ENCODE results near the gene PALM3.
A peak's percentile ranks its signal among the peaks of the same experiment; 100 is the strongest.

The PALM3 gene

DNA sequence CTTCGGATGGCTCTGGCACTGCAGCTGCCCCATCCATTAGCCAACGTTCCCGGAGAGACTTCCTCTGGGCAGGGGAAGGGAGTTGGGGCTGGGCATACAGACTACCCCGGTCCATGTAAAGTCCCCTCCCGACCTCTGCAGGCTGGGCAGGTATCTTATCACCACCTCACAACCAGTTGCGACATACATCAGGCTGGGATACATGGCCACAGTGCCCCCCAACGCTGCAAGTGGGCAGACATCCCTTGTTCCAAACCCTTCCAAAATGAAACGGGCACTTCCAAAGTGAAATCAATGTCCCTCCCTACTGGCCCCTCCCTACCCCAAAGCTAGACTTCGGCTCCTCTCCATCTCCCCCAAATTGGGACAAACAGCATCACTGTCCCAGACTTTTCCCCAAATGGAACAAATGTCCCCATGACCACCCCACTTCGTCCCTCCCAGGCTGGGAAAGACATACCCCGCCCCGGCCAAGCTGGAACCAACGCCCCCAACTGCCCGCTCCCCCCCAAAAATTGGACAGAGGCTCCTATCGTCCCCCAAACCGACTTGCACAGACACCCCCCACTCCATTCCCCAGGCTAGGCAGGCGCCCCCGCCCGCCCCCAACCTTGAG is 5.0 kb downstream of the PALM3 start:
- no peaks in the 10 kb centered on the region for H3K9me3 ChIP-seq (ENCODE audit: low read depth, low read length)
- TF ChIP-seq POLR2AphosphoS5 (IDR thresholded peaks at IDR 0.05; ENCODE audit: borderline replicate concordance, low read depth, low read length) (no peak), EZH2 (IDR thresholded peaks at IDR 0.05) (no peak), FOXP2 (optimal IDR thresholded peaks at IDR 0.05; ENCODE audit: control extremely low read depth, extremely low read length, insufficient read depth) (no peak)
- H3K4me3 ChIP-seq, result peak overlapping the region; percentile 84
- no peak for DNase-seq (ENCODE audit: low read depth, low spot score)
- peak overlapping the region; percentile 53 for H3K9ac ChIP-seq (ENCODE audit: insufficient read length)
- no peak overlapping the region for H3K27ac ChIP-seq
- peaks cover 7% of the 10 kb centered on the region; the same call in 1 of the 2 replicates for H3K36me3 ChIP-seq (ENCODE audit: insufficient read depth, low read length)

DNA sequence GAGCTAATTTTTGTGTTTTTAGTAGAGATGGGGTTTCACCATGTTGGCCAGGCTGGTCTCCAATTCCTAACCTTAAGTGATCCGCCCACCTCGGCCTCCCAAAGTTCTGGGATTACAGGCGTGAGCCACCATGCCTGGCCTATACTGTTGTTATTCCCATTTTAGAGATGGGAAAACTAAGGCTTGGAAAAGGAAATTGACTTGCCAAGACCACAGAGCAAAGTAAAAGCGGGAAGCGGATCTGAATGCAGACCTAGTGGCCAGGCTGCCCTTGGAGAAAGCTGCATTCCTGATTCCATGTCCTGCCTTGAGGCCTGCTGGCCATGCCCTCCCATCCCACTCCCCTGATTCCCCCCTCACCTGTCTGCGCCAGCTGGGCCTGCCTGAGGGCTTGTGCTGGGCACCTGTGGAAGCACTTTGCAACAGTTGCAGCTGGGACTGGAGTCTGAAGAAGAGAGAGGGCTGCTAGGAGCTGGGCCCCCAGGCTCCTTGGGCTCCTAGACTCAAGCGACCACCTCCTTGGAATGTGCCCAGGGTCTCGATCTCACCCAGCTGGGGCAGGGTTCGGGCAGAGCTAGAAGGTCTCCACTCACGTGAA is 5.7 kb downstream of the PALM3 start:
- Histone ChIP-seq H3K4me3 (peak overlapping the region; percentile 84), H3K36me3 (ENCODE audit: insufficient read depth, low read length) (peaks cover 7% of the 10 kb centered on the region; the same call in 1 of the 2 replicates), H3K27ac (no peak overlapping the region), H3K9me3 (ENCODE audit: low read depth, low read length) (no peaks in the 10 kb centered on the region), H3K9ac (ENCODE audit: insufficient read length) (no peak overlapping the region)
- no peak for DNase-seq (ENCODE audit: low read depth, low spot score)
- TF ChIP-seq FOXP2 (optimal IDR thresholded peaks at IDR 0.05; ENCODE audit: control extremely low read depth, extremely low read length, insufficient read depth), result no peak

DNA sequence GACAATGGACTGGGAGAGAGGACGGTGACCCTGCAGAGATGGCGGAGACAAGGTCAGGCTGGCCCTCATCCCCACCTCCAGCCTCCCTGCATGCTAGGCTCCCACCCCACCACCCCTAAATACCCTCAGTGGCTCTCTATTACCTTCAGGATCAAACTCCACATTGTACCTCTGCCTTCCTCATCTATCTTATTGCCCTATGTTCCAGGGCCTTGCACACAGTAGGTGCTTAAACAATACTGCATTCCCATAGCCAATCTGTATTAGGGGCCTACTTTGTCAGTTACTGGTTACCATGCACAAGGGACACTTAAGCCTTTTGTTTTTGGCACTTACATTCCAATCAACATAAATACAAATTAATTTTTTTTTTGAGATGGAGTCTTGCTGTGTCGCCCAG is 6.5 kb downstream of the PALM3 start:
- Histone ChIP-seq H3K9me3 (ENCODE audit: low read depth, low read length) (no peaks in the 10 kb centered on the region), H3K9ac (ENCODE audit: insufficient read length) (no peak overlapping the region), H3K27ac (no peak overlapping the region), H3K36me3 (ENCODE audit: insufficient read depth, low read length) (peaks cover 7% of the 10 kb centered on the region; the same call in 1 of the 2 replicates), H3K4me3 (no peak overlapping the region)
- TF ChIP-seq FOXP2 (optimal IDR thresholded peaks at IDR 0.05; ENCODE audit: control extremely low read depth, extremely low read length, insufficient read depth) (no peak), EZH2 (IDR thresholded peaks at IDR 0.05) (no peak), POLR2AphosphoS5 (IDR thresholded peaks at IDR 0.05; ENCODE audit: borderline replicate concordance, low read depth, low read length) (no peak)
- DNase-seq (ENCODE audit: low read depth, low spot score), result no peak

DNA sequence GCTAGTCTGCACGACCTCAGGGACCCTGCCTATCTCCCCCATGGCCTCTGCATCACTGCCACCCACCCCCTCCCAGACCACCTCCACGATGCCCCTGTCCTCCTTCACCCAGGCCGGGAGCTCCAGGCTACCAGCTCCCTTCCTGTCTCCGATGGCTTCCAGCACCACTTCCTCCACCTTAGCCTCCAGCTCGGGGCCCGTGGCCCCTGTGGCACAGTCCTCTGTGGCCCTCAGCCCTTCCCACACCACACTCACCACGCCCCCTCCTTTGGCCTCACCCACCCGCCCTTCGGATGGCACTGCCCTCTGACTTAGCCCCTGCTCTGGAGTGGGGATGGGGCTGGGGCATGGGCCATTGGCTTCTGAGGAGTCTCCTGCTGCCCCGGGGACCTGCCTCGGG is 7.2 kb downstream of the PALM3 start:
- DNase-seq (ENCODE audit: low read depth, low spot score), result no peak

DNA sequence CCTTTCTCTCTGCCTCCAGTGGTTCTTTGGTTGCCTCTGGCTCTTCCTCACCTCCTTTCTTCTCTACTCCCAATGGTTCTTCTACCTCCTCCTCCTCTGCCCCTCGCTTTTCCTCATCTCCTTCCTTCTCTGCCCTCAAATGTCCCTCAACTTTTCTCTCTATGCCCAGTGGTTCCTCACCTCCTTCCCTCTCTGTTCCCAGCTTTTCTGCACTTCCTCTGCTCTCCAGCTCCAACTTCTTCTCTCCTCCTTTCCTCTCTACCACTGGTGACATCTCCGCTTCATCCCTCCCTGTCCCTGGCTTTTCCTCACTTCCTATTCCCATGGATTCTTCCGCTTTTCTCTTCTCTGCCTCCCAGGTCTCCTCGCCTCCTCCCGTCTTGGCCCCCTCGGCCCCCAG is 7.8 kb downstream of the PALM3 start:
- H3K4me3 ChIP-seq, result no peak overlapping the region
- no peak for TF ChIP-seq FOXP2 (optimal IDR thresholded peaks at IDR 0.05; ENCODE audit: control extremely low read depth, extremely low read length, insufficient read depth)
- no peak for TF ChIP-seq POLR2AphosphoS5 (IDR thresholded peaks at IDR 0.05; ENCODE audit: borderline replicate concordance, low read depth, low read length)
- H3K9ac ChIP-seq (ENCODE audit: insufficient read length), result no peak overlapping the region
- DNase-seq (ENCODE audit: low read depth, low spot score), result no peak
- no peaks in the 10 kb centered on the region for H3K9me3 ChIP-seq (ENCODE audit: low read depth, low read length)
- H3K36me3 ChIP-seq (ENCODE audit: insufficient read depth, low read length), result peaks cover 7% of the 10 kb centered on the region; the same call in 1 of the 2 replicates
- H3K27ac ChIP-seq, result 0 out of 2 replicates have a peak overlapping the region, but pooled peaks have one; percentile 9

More for the DNA sequence above, 7.2 kb downstream of the PALM3 start:
- Histone ChIP-seq H3K27ac (no peak overlapping the region), H3K9me3 (ENCODE audit: low read depth, low read length) (no peaks in the 10 kb centered on the region), H3K9ac (ENCODE audit: insufficient read length) (no peak overlapping the region), H3K4me3 (no peak overlapping the region), H3K36me3 (ENCODE audit: insufficient read depth, low read length) (peaks cover 7% of the 10 kb centered on the region; the same call in 1 of the 2 replicates)
- TF ChIP-seq FOXP2 (optimal IDR thresholded peaks at IDR 0.05; ENCODE audit: control extremely low read depth, extremely low read length, insufficient read depth) (no peak), POLR2AphosphoS5 (IDR thresholded peaks at IDR 0.05; ENCODE audit: borderline replicate concordance, low read depth, low read length) (no peak), EZH2 (IDR thresholded peaks at IDR 0.05) (no peak)

DNA sequence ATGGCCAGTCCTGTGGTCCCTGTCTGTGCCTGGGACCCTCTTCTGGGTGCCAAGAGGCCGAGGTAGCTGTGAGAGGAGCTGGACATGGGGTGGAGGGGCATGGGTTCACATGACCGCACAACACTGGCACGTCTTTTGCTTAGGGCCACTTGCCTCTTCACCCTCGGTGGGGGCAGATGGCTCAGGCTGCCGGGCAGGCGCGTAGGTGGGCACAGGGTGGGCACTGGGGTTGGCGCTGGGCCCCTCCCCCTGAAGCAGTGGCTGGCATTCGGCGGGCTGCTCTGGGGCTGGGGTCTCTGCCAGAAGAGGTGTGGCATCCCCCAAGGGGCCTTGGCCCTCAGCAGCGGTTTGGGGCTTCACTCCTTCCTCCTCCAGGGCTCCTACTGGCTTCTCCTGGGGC is 8.4 kb downstream of the PALM3 start:
- no peak for DNase-seq (ENCODE audit: low read depth, low spot score)
- Histone ChIP-seq H3K9ac (ENCODE audit: insufficient read length) (no peak overlapping the region), H3K27ac (no peak overlapping the region), H3K4me3 (no peak overlapping the region), H3K9me3 (ENCODE audit: low read depth, low read length) (no peaks in the 10 kb centered on the region), H3K36me3 (ENCODE audit: insufficient read depth, low read length) (peaks cover 7% of the 10 kb centered on the region; the same call in 1 of the 2 replicates)
- TF ChIP-seq FOXP2 (optimal IDR thresholded peaks at IDR 0.05; ENCODE audit: control extremely low read depth, extremely low read length, insufficient read depth), result no peak
- no peak for TF ChIP-seq POLR2AphosphoS5 (IDR thresholded peaks at IDR 0.05; ENCODE audit: borderline replicate concordance, low read depth, low read length)
- TF ChIP-seq EZH2 (IDR thresholded peaks at IDR 0.05), result no peak

DNA sequence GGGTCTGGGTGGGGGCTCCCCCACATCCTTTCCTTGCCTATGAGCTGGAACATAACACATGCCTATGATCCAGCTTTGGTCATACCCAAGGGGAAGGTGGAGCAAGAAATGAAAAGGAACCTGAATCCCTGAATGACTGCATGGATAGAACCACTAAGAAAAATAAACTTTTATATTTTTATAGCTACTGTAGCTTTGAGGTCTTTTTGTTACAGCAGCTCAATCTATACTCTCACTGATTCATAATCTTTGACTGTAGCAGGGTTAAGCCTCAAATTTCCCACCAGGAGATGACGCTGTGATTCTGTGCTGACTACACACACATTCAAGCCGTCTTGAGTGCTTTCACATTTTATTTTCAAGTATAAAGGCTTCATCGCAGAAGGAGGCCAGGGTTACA is 8.8 kb downstream of the PALM3 start:
- Histone ChIP-seq H3K27ac (no peak overlapping the region), H3K9ac (ENCODE audit: insufficient read length) (no peak overlapping the region), H3K9me3 (ENCODE audit: low read depth, low read length) (no peaks in the 10 kb centered on the region), H3K36me3 (ENCODE audit: insufficient read depth, low read length) (peaks cover 7% of the 10 kb centered on the region; the same call in 1 of the 2 replicates), H3K4me3 (no peak overlapping the region)
- TF ChIP-seq FOXP2 (optimal IDR thresholded peaks at IDR 0.05; ENCODE audit: control extremely low read depth, extremely low read length, insufficient read depth) (no peak), POLR2AphosphoS5 (IDR thresholded peaks at IDR 0.05; ENCODE audit: borderline replicate concordance, low read depth, low read length) (no peak), EZH2 (IDR thresholded peaks at IDR 0.05) (no peak)
- no peak for DNase-seq (ENCODE audit: low read depth, low spot score)

DNA sequence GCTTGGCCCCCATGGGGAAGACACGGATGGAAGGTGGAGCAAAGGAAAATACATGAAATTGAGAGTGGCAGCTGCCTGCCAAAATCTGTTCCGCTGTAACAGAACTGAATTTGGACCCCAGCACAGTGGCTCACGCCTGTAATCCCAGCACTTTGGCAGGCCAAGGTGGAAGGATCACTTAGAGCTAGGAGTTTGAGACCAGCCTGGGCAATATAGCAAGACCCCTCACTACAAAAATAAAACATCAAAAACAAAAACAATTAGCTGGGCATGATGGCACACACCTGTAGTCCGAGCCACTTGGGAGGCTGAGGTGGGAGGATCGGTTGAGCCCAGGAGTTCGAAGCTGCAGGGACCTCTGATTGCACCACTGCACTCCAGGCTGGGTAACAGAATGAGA is 9.4 kb downstream of the PALM3 start:
- Histone ChIP-seq H3K9ac (ENCODE audit: insufficient read length) (no peak overlapping the region), H3K36me3 (ENCODE audit: insufficient read depth, low read length) (peaks cover 7% of the 10 kb centered on the region; the same call in 1 of the 2 replicates), H3K9me3 (ENCODE audit: low read depth, low read length) (no peaks in the 10 kb centered on the region), H3K4me3 (no peak overlapping the region), H3K27ac (no peak overlapping the region)
- no peak for DNase-seq (ENCODE audit: low read depth, low spot score)
- no peak for TF ChIP-seq FOXP2 (optimal IDR thresholded peaks at IDR 0.05; ENCODE audit: control extremely low read depth, extremely low read length, insufficient read depth)
- no peak for TF ChIP-seq EZH2 (IDR thresholded peaks at IDR 0.05)
